B cell (primary cell): ENCODE measurements around the gene CRHR2. TPM values are rescaled to one million over a fixed set of nuclear protein-coding genes. Genes with fewer than 3 reads are reported as not detected.

ENCODE experiments used
- ATAC-seq: fragments of 200-7000 bp; cut with Tn5 transposase; one replicate; pipeline ENCODE4 v1.10.0; 2021; ENCODE audit warnings: low read depth, mild to moderate bottlenecking, moderate number of reproducible peaks, moderate library complexity
- CTCF ChIA-PET: fragments of 350-600 bp; sonication (Branson Sonifier 250); formaldehyde crosslinking; loops from one replicate; lab custom pipeline; 2021; ENCODE audit warnings: antibody characterized with exemption, inconsistent platforms; lab: Charles Lee
- POLR2A ChIA-PET: fragments of 350-600 bp; sonication (Branson Sonifier 250); formaldehyde crosslinking; loops from one replicate; lab custom pipeline; 2021; ENCODE audit warnings: antibody characterized with exemption; lab: Charles Lee
- DNase-seq: peaks from one replicate; pipeline ENCODE4 v3.0.0; 2013
- H2AFZ ChIP-seq: 2 replicates; pipeline ENCODE4 v1.6.1; 2012; ENCODE audit warnings: mild to moderate bottlenecking, low read depth, low read length; ENCODE audit not compliant: insufficient read depth, poor library complexity, severe bottlenecking
- H3K27ac ChIP-seq, 2 donors: 1 replicate in 1 of 2; 2 replicates in 1 of 2; pipeline ENCODE4 v1.5.1; 2012 to 2013; ENCODE audit warnings: low read length in 2 of 2, mild to moderate bottlenecking in 2 of 2, moderate library complexity in 1 of 2
- H3K27me3 ChIP-seq, 4 experiments: fragments of 200-600 bp in 1 of 4; sonication (generic) in 1 of 4; replicated peaks in 1 of 4; 1 replicate in 2 of 4; 2 replicates in 2 of 4; pipeline versions ENCODE4 v1.6.1 to v1.7.0; 2013 to 2016; ENCODE audit warnings: low read length in 3 of 4, mild to moderate bottlenecking in 2 of 4, mixed read lengths in 1 of 4, moderate library complexity in 1 of 4; ENCODE audit not compliant: insufficient read depth in 4 of 4, control insufficient read depth in 3 of 4; ENCODE audit errors: control extremely low read depth in 1 of 4
- H3K36me3 ChIP-seq, 2 experiments: replicated peaks in 1 of 2; 1 replicate in 1 of 2; 2 replicates in 1 of 2; pipeline versions ENCODE4 v1.6.1 to v1.7.1; 2013; ENCODE audit warnings: low read length in 1 of 2; ENCODE audit not compliant: insufficient read depth in 2 of 2, control insufficient read depth in 1 of 2; ENCODE audit errors: control extremely low read depth in 1 of 2, extremely low read depth in 1 of 2
- H3K4me1 ChIP-seq, 2 donors: fragments of 200-600 bp in 1 of 2; sonication (generic) in 1 of 2; 1 replicate in 1 of 2; 2 replicates in 1 of 2; pipeline versions ENCODE4 v1.5.1 to v1.6.1; 2013 to 2017; ENCODE audit warnings: low read length in 2 of 2; ENCODE audit not compliant: control insufficient read depth in 2 of 2, insufficient read depth in 2 of 2
- H3K4me2 ChIP-seq: replicated peaks from 2 replicates; pipeline ENCODE3; 2012; ENCODE audit warnings: mild to moderate bottlenecking, low read depth, low read length; ENCODE audit not compliant: poor library complexity, severe bottlenecking
- H3K4me3 ChIP-seq, 5 experiments: fragments of 200-600 bp in 1 of 5; sonication (generic) in 1 of 5; 1 replicate in 3 of 5; 2 replicates in 2 of 5; pipeline versions ENCODE4 v1.5.1 to v1.7.0; 2011 to 2016; ENCODE audit warnings: low read length in 4 of 5, mild to moderate bottlenecking in 4 of 5, low read depth in 2 of 5, control low read depth in 1 of 5, moderate library complexity in 1 of 5; ENCODE audit not compliant: insufficient read depth in 1 of 5; ENCODE audit errors: control extremely low read depth in 1 of 5, extremely low read depth in 1 of 5
- H3K79me2 ChIP-seq: fragments of 200-600 bp; sonication (generic); one replicate; pipeline ENCODE4 v1.6.0; 2016; ENCODE audit warnings: low read length; ENCODE audit not compliant: control insufficient read depth, insufficient read depth
- H3K9ac ChIP-seq: fragments of 200-600 bp; sonication (generic); 2 replicates; pipeline ENCODE4 v1.6.1; 2017; ENCODE audit warnings: mild to moderate bottlenecking, low read length, moderate library complexity
- H3K9me3 ChIP-seq, 3 donors: one replicate each; pipeline versions ENCODE4 v1.6.1 to v1.7.1; 2013; ENCODE audit warnings: low read length in 2 of 3; ENCODE audit not compliant: control insufficient read depth in 2 of 3, insufficient read depth in 1 of 3; ENCODE audit errors: control extremely low read depth in 1 of 3
- H4K20me1 ChIP-seq: 2 replicates; pipeline ENCODE4 v1.6.0; 2012; ENCODE audit warnings: mild to moderate bottlenecking, low read length; ENCODE audit not compliant: insufficient read depth, control insufficient read depth, poor library complexity, severe bottlenecking
- H3K27ac Mint-ChIP-seq: one replicate; pipeline ENCODE4 v1.8.0; 2021; ENCODE audit warnings: mixed read lengths
- H3K27me3 Mint-ChIP-seq: one replicate; pipeline ENCODE4 v1.8.0; 2021; ENCODE audit warnings: mixed read lengths
- H3K4me1 Mint-ChIP-seq: one replicate; pipeline ENCODE4 v1.8.0; 2021; ENCODE audit warnings: mixed read lengths
- H3K4me3 Mint-ChIP-seq: one replicate; pipeline ENCODE4 v1.8.0; 2021; ENCODE audit warnings: mixed read lengths
- H3K9me3 Mint-ChIP-seq: one replicate; pipeline ENCODE4 v1.8.0; 2022; ENCODE audit warnings: mixed read lengths; ENCODE audit not compliant: insufficient read depth
- CTCF ChIP-seq: fragments of 200-600 bp; IDR thresholded peaks from one replicate; pipeline ENCODE4 v1.8.0; 2022; ENCODE audit warnings: antibody characterized with exemption, mild to moderate bottlenecking
- EZH2 ChIP-seq: IDR thresholded peaks from 2 replicates; pipeline ENCODE4 v1.6.1; 2012; ENCODE audit warnings: borderline replicate concordance, low read depth, mild to moderate bottlenecking, moderate library complexity, low read length; ENCODE audit not compliant: insufficient read depth, poor library complexity, severe bottlenecking
- WGBS: methylation state at CpG from one replicate; pipeline ENCODE4 v1.1.5; 2013; ENCODE audit warnings: missing lambda C conversion rate; ENCODE audit not compliant: insufficient coverage; 5-methylcytosine and 5-hydroxymethylcytosine counted together
- intact Hi-C: fragments of 100-400 bp; cut with micrococcal nuclease; formaldehyde crosslinking; loops from one replicate; pipeline ENCODE4 v1.10.0; 2022
- polyA plus RNA-seq: library from polyadenylated mRNA; depleted of rRNA; stranded (reverse); fragments of >200 nt; gene quantifications from 2 replicates; pipeline ENCODE4 v1.2.3, GENCODE V29; 2012
- total RNA-seq, 2 donors: library from RNA; stranded (reverse); fragments of 120-200 nt in 1 of 2; gene quantifications; 1 replicate in 1 of 2; 2 replicates in 1 of 2; pipeline versions ENCODE4 v1.2.3 to v1.2.4, GENCODE V29; 2013 to 2022

The CRHR2 gene
- total and polyA plus RNA-seq, 2 donors (not counting 1 experiment from before 2014, with no cell fraction given), result not detected

- Histone ChIP-seq H4K20me1 (no peaks in the 10 kb centered on the region), H3K4me3 (no peak overlapping the region), H3K4me2 (peak overlapping the region; percentile 52), H3K27me3 (peaks cover 0 to 6% (median 0%) of the 10 kb centered on the region in 4 experiments), H3K36me3 (no peaks in the 10 kb centered on the region), H3K9me3 (no peaks in the 10 kb centered on the region), H2AFZ (peak overlapping the region; percentile 78), H3K9ac (peak overlapping the region; percentile 43), H3K4me1 (peaks cover 8 to 18% of the 10 kb centered on the region in 2 donors), H3K79me2 (no peaks in the 10 kb centered on the region), H3K27ac (peak overlapping the region in 1 of 2 donors; percentile 2)
- TF ChIP-seq CTCF (no peak), EZH2 (no peak)
- ChIA-PET CTCF (interaction anchor here (2.6 kb wide), 1 partner anchor 14 kb away, joined by 12 read pairs; no protein-coding TSS in a partner anchor), POLR2A (no interaction called here)
- no peak for ATAC-seq
- no peak overlapping the region for H3K27ac Mint-ChIP-seq
- intact Hi-C loops, result no loop called here
- H3K4me3 Mint-ChIP-seq, result no peak overlapping the region
- peaks cover 22% of the 10 kb centered on the region for H3K4me1 Mint-ChIP-seq
- H3K27me3 Mint-ChIP-seq, result peaks cover 10% of the 10 kb centered on the region
- 100% methylated on average over 4 of the region's 7 CpGs for WGBS
- DNase-seq, result no peak
- no peaks in the 10 kb centered on the region for H3K9me3 Mint-ChIP-seq
These were observed 44.2 kb upstream of the CRHR2 start for GRCh38 chr7:30726296-30727006.

GRCh38 chr7:30723776-30724175, 41.5 kb upstream of the CRHR2 start:
- Histone ChIP-seq H3K27ac (no peak overlapping the region), H3K4me1 (peaks cover 8 to 18% of the 10 kb centered on the region in 2 donors), H3K4me2 (no peak overlapping the region), H3K27me3 (peaks cover 0 to 6% (median 0%) of the 10 kb centered on the region in 4 experiments), H3K9ac (no peak overlapping the region), H2AFZ (no peak overlapping the region), H3K36me3 (no peaks in the 10 kb centered on the region), H3K9me3 (peaks cover 0 to 8% (median 4%) of the 10 kb centered on the region in 3 donors), H3K79me2 (no peaks in the 10 kb centered on the region), H4K20me1 (no peaks in the 10 kb centered on the region), H3K4me3 (no peak overlapping the region)
- DNase-seq (no peak), ATAC-seq (no peak)
- no peak overlapping the region for H3K27ac Mint-ChIP-seq
- peaks cover 21% of the 10 kb centered on the region for H3K4me1 Mint-ChIP-seq
- POLR2A ChIA-PET, result no interaction called here
- TF ChIP-seq EZH2, result no peak
- no peak for TF ChIP-seq CTCF
- H3K9me3 Mint-ChIP-seq, result peaks cover 9% of the 10 kb centered on the region
- CTCF ChIA-PET, result interaction anchor here (1.7 kb wide), 1 partner anchor 17 kb away, joined by 5 read pairs; no protein-coding TSS in a partner anchor
- H3K27me3 Mint-ChIP-seq, result peaks cover 10% of the 10 kb centered on the region
- intact Hi-C loops, result no loop called here
- 91% methylated on average over 2 of the region's 4 CpGs for WGBS
- no peak overlapping the region for H3K4me3 Mint-ChIP-seq
